Measurements from ENCODE around the gene PTPRD.

- TF ChIP-seq CTCF (IDR thresholded peaks at IDR 0.05; ENCODE audit: low read depth, low read length, poor library complexity, severe bottlenecking) (no peak), EZH2phosphoT487 (IDR thresholded peaks at IDR 0.05; ENCODE audit: borderline replicate concordance, low read length) (no peak)
Measured at GRCh38 chr9:9950813-9951212, 662.0 kb downstream of the PTPRD start.

All from DOHH2 (cell line).